Right lobe of liver (tissue), 4 donors: ENCODE measurements around the gene DSTYK.

Source experiments
- CTCF ChIP-seq, 4 donors: fragments of 200-600 bp in 3 of 4; fragments of 450-650 bp in 1 of 4; IDR thresholded peaks; one replicate each; pipeline versions ENCODE4 v1.5.1 to v1.8.0; 2016 to 2022; ENCODE audit warnings: antibody characterized with exemption in 4 of 4, mild to moderate bottlenecking in 2 of 4
- POLR2A ChIP-seq: fragments of 450-650 bp; IDR thresholded peaks from one replicate; pipeline ENCODE4 v1.6.1; 2017; ENCODE audit warnings: antibody characterized with exemption, mild to moderate bottlenecking
- donor health status: DM: no; HTN: no; CAD: no.
- donor health status: DM: no; HTN: no; CAD: no.
- donor health status: DM: no; HTN: yes; CAD: no.

GRCh38 chr1:205171369-205171768 is 40.1 kb downstream of the DSTYK start:
- TF ChIP-seq CTCF (IDR thresholded peaks at IDR 0.05) (no peak), POLR2A (no peak)
